Stimulated activated CD4-positive, alpha-beta T cell treated with anti-CD3 and anti-CD28 coated beads, Interleukin-4, amount 100 ng/mL, for 1 hour (primary cell): ENCODE data around the gene FAM219A.

ENCODE experiments used
- DNase-seq: peaks from one replicate; pipeline ENCODE4 v3.0.0-alpha.2; 2020

The FAM219A gene

DNA sequence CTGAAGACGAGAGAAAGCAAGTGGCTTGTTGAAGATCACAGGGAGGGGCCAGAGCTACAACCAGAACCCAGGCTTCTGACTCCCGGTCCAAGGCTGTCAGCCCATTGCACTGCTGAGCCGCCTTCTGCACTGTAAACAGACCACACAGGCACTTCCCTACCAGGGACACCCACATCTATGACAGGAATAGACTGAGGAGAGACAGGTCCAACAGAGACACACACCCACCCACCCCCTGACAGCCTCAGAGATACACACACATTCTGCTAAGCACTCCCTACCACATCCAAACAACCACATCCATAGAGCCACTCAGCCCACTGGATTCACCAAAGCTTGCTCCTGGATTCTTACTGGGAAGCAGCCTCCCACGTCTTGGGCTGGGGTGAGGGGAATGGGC lies 58.6 kb downstream of the FAM219A start:
- DNase-seq = no peak

DNA sequence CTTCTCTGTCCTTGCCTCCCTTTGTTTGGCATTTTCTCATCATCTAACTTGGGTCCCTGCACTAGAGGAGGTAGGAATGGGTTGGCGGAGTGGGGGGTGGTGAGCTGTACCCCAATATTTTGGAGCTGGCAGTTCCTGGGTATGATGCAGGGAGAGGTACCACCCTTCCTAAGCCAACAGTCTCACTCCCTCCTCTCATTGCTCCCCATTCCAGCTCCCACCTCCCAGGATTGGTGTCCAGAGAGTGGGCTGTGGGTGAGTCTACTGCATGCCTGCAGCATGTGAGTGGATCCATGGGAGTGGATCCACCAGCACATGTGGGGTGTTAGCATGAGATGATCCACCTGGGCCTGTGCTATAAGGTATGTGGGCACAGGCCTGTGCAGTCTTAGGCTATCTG lies 59.5 kb downstream of the FAM219A start:
- no peak for DNase-seq

DNA sequence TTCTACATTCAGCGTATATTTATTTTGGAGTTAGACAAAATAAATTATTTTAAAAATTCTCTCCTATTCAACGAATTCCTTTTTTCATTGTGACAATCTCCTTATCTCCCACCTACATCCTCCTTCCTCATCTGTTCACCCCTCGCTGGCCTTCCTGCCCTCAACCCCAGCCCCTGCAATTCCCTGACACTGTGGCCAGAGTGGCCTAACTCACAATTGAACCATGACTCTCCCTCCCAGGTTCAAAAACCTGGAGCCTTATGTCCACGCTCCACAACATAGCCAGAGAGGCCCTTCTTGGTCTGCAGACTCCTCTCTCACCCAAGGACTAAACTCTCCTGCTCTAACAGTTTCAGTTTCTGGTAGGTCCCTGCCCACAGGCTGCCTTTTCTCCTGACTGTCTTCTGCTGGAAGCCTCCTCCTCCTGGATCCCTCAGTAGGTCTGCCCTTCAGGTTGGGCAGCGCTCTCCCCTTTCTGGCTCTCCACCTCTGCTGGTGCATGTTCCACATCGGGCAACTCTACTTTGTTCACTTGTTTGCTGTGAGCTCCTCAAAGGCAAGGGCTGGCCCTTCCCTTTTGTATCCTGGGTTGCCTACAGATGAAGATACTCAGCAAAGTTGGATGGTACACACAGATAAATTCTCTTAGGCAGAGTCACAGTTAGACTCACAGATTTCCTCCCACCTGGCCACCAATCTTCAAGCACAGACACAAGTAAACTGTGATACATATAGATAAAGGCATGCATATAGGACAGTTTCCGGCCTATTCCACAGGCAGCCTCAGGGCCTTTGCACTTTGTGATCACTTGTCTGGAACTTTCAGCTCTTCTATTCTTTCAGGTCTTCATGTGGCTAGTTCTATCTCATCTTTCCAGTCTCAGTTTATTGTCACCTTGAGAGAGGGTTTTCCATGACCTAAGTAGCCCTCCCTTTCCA lies 61.8 kb downstream of the FAM219A start:
- no peak for DNase-seq

GRCh38 chr9:34392511-34392910 lies 65.9 kb downstream of the FAM219A start:
- DNase-seq = no peak

GRCh38 chr9:34387239-34387638 lies 71.1 kb downstream of the FAM219A start:
- no peak for DNase-seq

- DNase-seq = no peak
Measured at GRCh38 chr9:34386656-34387055, 71.7 kb downstream of the FAM219A start.

DNA sequence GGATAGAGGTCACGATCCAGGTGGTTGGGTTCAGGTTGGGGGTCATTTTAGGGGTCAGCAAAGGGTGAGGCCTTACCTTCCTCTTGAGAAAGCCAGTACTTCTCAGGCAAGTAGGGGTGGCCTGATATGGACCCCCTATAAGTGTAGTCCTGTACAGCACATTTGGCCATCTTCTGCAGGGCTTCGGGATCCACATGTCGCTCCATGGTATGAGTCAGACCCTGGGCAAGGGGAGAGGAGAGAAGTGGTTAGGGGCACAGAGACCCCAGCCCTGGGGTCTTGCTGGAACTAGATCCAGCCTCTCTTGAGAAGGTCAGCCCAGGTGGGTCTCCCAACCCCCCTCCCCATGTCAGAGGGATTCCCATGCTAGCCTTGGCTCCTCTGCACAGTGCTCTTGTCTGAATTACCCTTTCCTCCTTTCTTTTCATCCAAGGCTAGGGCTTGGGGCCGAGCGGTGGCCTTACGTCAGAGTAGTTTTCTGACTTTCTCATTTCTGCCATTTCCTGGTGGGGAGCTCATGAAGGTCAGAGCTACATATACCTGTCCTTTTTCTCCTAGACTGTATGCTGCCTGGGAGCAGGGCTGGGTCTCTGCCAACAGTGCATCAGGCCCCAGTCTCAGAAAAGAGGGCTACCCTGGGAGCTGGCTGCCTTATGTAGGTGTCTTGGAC lies 72.7 kb downstream of the FAM219A start:
- no peak for DNase-seq

GRCh38 chr9:34384368-34385165 lies 73.8 kb downstream of the FAM219A start:
- no peak for DNase-seq

DNA sequence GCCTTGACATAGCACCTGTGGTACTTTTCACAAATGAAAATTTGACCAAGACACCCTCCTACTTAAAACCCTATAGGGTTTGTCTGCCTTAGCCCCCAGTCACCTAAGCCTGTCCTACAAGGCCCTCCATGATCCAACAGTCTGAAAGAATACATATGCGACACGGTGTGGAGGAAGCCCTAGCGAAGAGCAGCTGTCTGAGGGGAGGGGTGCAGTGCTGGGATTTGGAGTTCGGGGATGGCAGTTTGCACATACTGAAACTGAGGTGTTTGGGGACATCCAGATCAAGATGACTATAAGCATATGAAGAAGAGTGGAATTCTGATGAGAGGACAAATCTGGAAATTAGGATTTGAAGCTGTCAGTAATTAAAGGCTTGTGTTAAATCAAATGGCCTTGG lies 74.5 kb downstream of the FAM219A start:
- no peak for DNase-seq

DNA sequence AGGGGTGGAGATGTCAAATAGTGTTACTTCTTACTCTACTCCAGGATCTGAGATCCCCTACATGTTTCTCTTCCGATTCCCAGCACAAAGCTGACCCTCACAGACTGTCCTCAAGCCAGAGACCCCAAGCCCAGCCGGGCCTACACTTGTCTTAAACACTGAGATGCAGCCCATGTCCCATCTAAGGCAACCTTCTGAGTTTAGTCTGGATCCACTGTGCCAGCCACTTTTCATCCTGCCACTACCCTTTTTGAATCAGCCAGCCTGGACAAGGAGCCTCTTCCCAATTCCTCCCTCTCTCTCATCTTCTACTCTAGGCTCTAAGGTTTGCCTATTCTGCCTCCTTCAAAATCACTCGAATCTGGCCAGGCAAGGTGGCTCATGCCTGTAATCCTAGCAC lies 75.5 kb downstream of the FAM219A start:
- DNase-seq = no peak

DNA sequence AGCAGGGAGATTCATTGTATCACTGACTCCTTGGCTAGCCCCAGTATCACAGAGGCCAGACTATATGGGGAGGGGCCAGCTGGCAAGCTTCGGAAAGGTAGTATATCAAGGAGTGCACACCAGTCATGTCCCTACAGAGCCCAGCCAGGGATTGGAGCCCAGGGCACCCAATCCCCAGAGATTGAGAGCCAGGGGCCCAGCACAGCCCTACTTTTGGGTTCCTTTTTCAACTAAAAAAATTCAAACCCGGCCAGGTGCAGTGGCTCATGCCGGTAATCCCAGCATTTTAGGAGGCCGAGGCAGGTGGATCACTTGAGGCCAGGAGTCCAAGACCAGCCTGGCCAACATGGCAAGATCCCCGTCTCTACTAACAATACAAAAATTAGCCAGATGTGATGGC lies 76.3 kb downstream of the FAM219A start:
- no peak for DNase-seq

- DNase-seq = no peak
Measured at GRCh38 chr9:34381323-34381722, 77.0 kb downstream of the FAM219A start.

DNA sequence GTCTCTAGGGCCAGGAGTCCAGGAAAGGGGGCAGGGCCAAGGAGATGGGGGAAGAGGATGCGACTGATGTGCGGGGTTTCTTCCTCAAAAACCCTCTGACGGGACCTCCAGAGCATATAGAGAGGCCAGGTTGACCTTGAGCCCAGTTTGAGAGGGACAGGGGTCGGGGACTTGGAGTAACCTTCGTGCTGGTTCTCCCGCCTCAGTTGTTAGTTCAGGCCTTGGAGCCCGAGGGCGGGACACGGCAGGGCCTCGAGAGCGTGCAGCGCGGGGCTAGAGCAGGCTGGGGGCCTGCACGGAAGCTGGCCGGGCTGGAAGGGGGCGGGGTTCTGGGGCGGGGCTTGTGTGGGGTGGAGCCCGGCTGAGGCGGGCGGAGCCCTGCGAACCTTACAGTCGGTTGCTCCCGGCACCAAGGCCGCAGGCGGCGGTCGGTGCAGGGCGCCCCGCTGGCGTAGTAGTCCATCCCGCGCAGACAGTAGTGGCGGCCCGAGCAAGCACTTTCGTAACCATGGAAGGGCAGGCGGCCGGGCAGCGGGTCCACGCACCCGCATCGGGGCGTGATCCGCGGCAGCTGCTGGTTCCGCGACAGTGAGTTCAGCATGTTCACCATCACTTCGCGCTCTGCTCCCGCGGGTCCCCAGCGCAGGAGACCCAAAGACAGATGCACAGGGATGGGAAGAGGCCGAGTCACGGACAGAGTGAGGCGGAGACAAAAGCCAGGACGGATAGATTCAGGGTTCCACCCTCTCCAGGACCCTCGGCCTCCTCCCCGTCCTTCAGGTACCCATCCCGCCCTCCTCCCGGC lies 77.7 kb downstream of the FAM219A start:
- DNase-seq = peak; percentile 76

- peak; percentile 17 for DNase-seq
Measured at GRCh38 chr9:34380034-34380510, 78.3 kb downstream of the FAM219A start.

- peak; percentile 88 for DNase-seq
Measured at GRCh38 chr9:34379334-34380033, 78.9 kb downstream of the FAM219A start.

DNA sequence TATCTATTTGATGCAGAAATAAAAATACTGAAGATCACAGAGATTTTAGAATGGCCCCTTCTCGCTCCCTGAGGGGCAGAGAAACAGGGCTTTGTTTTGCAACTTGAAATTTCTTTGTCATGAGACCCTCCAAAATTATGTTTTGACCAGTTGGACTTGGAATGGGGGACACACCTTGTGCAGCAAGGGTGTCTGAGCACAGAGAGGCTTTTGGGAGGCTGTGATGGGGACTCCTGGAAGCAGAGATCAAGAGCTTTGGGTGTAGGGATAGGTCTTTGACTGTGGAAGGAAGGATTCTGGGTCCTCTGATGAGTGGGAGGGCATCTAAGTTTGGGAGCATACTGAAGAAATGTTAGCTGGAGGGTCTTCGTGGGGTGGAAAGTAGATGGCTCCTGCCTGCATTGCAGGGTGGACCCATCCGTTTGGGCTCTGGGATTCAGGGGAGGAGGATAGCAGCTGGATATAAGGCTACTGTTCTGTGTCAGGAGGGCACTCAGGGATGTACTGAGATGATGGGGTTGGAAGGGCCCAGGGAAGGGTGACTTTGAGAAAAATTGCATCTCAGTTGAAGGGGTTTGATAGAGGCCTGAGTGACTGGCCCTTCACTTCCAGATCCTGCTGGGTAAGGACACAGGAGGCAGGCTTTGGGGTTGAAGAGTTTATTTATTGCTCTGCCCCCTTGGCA lies 79.9 kb downstream of the FAM219A start:
- DNase-seq = no peak

- no peak for DNase-seq
Measured at GRCh38 chr9:34377404-34377746, 81.0 kb downstream of the FAM219A start.

DNA sequence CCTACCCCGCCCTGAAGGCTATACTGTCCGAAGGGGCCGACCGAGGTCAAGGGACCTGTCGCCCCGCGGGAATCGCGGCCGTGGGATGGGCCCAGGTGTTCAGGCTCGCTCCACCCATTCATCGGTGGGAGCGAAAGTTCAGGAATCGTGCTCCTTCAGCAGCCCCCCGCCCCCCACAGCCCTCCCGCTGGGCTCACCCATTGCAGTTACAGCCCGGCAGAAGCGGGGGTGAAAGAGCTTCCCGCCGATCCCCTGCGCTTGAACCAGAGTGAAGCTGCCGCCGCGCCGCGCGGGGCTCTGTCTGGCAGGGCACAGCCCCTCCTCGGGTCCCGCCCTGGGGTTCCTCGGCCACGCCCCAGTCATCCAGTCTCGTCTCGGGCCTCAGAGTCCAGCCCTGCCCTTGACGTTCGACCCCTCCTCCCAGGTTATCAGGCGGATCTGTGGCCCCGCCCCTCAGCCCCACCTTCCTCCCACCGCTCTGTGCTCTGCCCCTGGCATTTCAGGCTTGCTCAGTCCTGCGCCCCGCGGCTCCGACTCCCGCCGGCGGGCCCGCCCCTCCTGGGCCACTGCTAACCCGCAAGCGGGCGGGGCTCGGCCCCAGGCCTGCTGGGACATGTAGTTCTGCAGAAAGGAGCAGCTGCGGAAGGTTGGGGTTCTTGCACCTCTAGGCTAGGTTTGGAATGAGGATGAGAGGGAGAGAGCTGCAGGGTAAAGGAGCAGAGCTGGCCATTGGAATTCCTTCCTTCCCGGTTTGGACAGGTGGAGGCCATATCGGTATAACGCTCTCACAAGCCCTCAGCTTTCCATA lies 81.6 kb downstream of the FAM219A start, which contains the start of gene MYORG:
Gene MYORG (minus strand): TSS at position 303 of the 808 bp plus-strand sequence. CDS start 3,955 bp downstream, outside the sequence.
- peak; percentile 94 for DNase-seq

DNA sequence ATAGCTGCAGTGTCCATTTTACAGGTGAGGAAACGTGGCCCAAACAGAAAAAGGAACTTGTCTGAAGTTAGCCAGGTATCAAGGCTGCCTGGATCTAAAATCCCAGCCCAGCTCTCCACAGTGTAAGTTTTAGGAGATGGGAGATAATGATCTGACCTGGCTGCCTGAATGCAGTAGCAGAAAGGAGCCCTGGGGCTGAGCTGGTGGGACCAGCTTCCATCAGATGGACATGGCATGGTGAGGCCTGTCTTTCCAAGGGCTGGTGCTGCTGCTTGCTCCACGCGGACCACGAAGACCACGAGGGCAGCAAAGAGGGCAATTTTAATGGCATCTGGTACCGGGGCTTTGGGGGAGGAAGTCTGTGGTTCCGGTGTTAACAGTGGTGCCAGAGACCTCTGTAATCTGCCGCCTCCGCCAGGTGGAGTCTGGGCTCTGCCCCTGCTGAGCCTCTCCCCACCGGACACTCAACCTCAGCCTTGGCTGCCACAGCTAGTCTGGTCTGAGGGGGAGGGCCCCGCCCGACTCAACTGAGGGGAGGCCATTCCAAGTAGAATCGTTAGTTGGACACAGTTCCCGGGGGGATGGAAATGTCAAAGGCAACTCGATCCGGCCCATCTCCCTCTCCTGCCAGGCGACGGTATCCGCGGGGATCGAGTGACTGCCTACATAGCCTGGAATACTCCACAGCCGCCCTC lies 82.3 kb downstream of the FAM219A start:
- DNase-seq = peak; percentile 29
